Transverse colon (tissue), 4 donors: ENCODE results near the gene WDFY2.

Experiments used
- POLR2A ChIP-seq: fragments of 450-650 bp; IDR thresholded peaks from one replicate; pipeline ENCODE4 v1.6.1; 2016; ENCODE audit warnings: antibody characterized with exemption, mild to moderate bottlenecking, moderate library complexity
- POLR2AphosphoS5 ChIP-seq, 3 donors: sonication (generic); formaldehyde crosslinking; IDR thresholded peaks; one replicate each; pipeline ENCODE4 v1.6.1; 2016; ENCODE audit warnings: antibody characterized with exemption in 3 of 3
- TF ChIP-seq, protein P1 (sequence below), 5 experiments: fragments of 200-600 bp in 3 of 5; fragments of 450-650 bp in 2 of 5; sonication (generic) in 3 of 5; IDR thresholded peaks; 1 replicate in 2 of 5; 2 replicates in 3 of 5; pipeline ENCODE4 v1.5.1; 2016 to 2017; ENCODE audit warnings: antibody characterized with exemption in 5 of 5, inconsistent platforms in 3 of 5, mild to moderate bottlenecking in 2 of 5, moderate library complexity in 1 of 5

GRCh38 chr13:51608857-51609406, 24.7 kb downstream of the WDFY2 start:
- TF ChIP-seq, protein P1, sequence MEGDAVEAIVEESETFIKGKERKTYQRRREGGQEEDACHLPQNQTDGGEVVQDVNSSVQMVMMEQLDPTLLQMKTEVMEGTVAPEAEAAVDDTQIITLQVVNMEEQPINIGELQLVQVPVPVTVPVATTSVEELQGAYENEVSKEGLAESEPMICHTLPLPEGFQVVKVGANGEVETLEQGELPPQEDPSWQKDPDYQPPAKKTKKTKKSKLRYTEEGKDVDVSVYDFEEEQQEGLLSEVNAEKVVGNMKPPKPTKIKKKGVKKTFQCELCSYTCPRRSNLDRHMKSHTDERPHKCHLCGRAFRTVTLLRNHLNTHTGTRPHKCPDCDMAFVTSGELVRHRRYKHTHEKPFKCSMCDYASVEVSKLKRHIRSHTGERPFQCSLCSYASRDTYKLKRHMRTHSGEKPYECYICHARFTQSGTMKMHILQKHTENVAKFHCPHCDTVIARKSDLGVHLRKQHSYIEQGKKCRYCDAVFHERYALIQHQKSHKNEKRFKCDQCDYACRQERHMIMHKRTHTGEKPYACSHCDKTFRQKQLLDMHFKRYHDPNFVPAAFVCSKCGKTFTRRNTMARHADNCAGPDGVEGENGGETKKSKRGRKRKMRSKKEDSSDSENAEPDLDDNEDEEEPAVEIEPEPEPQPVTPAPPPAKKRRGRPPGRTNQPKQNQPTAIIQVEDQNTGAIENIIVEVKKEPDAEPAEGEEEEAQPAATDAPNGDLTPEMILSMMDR (IDR thresholded peaks at IDR 0.05) = no peak
- TF ChIP-seq POLR2A (no peak), POLR2AphosphoS5 (IDR thresholded peaks at IDR 0.05) (no peak)
